Cardiac muscle cell (in vitro differentiated cells and primary cell): ENCODE data around the gene TAL1. TPM values are rescaled to one million over a fixed set of nuclear protein-coding genes. Genes with fewer than 3 reads are reported as not detected.

ENCODE experiments used
- DNase-seq, 2 donors: peaks; one replicate each; pipeline versions ENCODE4 v3.0.0 to v3.0.0-alpha.2; 2010 to 2017; ENCODE audit warnings: low read depth in 1 of 2, low spot score in 1 of 2
- H3K27ac ChIP-seq: fragments of 200-600 bp; sonication (generic); 2 replicates; pipeline ENCODE4 v1.5.1; 2016
- H3K27me3 ChIP-seq: fragments of 200-600 bp; sonication (generic); 2 replicates; pipeline ENCODE4 v1.6.0; 2016; ENCODE audit warnings: control low read depth
- H3K36me3 ChIP-seq: fragments of 200-600 bp; sonication (generic); 2 replicates; pipeline ENCODE4 v1.5.1; 2016; ENCODE audit warnings: control low read depth
- H3K4me1 ChIP-seq: fragments of 200-600 bp; sonication (generic); 2 replicates; pipeline ENCODE4 v1.8.1; 2017; ENCODE audit warnings: low read depth, mild to moderate bottlenecking, mixed run types
- H3K4me3 ChIP-seq: fragments of 200-600 bp; sonication (generic); 2 replicates; pipeline ENCODE4 v1.5.1; 2016; ENCODE audit warnings: mild to moderate bottlenecking
- H3K9me3 ChIP-seq: fragments of 200-600 bp; sonication (generic); 2 replicates; pipeline ENCODE4 v1.5.1; 2017; ENCODE audit warnings: low read depth, mild to moderate bottlenecking, control low read depth
- polyA plus RNA-seq: library from polyadenylated mRNA; unstranded; fragments of >200 nt; fragmentation: Nextera tagmentation; extraction: Ambion mirVana; gene quantifications from 2 replicates; pipeline ENCODE4 v1.2.1, GENCODE V29; 2016
- total RNA-seq: library from RNA; depleted of rRNA; stranded (reverse); fragments of >200 nt; gene quantifications from 2 replicates; pipeline ENCODE4 v1.2.3, GENCODE V29; 2016
- TF ChIP-seq, protein P1 (sequence below): IDR thresholded peaks from 2 replicates; pipeline ENCODE4 v1.5.1; 2012; ENCODE audit warnings: low read depth, mild to moderate bottlenecking, low read length

TAL1 gene
- total and polyA plus RNA-seq, 2 experiments from 2014 or later: 0.30 to 0.32 TPM

- H3K9me3 ChIP-seq: no peaks in the 10 kb centered on the region
- TF ChIP-seq, protein P1, sequence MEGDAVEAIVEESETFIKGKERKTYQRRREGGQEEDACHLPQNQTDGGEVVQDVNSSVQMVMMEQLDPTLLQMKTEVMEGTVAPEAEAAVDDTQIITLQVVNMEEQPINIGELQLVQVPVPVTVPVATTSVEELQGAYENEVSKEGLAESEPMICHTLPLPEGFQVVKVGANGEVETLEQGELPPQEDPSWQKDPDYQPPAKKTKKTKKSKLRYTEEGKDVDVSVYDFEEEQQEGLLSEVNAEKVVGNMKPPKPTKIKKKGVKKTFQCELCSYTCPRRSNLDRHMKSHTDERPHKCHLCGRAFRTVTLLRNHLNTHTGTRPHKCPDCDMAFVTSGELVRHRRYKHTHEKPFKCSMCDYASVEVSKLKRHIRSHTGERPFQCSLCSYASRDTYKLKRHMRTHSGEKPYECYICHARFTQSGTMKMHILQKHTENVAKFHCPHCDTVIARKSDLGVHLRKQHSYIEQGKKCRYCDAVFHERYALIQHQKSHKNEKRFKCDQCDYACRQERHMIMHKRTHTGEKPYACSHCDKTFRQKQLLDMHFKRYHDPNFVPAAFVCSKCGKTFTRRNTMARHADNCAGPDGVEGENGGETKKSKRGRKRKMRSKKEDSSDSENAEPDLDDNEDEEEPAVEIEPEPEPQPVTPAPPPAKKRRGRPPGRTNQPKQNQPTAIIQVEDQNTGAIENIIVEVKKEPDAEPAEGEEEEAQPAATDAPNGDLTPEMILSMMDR: no peak
- H3K36me3 ChIP-seq: no peaks in the 10 kb centered on the region
- no peak overlapping the region for H3K27ac ChIP-seq
- DNase-seq: no peak
- peaks cover 65% of the 10 kb centered on the region for H3K27me3 ChIP-seq
- no peak overlapping the region for H3K4me3 ChIP-seq
- no peaks in the 10 kb centered on the region for H3K4me1 ChIP-seq
These were observed 13.0 kb downstream of the TAL1 start for GRCh38 chr1:47219001-47219400.

- no peak overlapping the region for H3K27ac ChIP-seq
- H3K36me3 ChIP-seq: no peaks in the 10 kb centered on the region
- no peak overlapping the region for H3K4me3 ChIP-seq
- TF ChIP-seq, protein P1: no peak
- H3K9me3 ChIP-seq: no peaks in the 10 kb centered on the region
- no peak for DNase-seq
- no peaks in the 10 kb centered on the region for H3K4me1 ChIP-seq
- peaks cover 43% of the 10 kb centered on the region for H3K27me3 ChIP-seq
These were observed 15.6 kb downstream of the TAL1 start for GRCh38 chr1:47216278-47217059.

DNA sequence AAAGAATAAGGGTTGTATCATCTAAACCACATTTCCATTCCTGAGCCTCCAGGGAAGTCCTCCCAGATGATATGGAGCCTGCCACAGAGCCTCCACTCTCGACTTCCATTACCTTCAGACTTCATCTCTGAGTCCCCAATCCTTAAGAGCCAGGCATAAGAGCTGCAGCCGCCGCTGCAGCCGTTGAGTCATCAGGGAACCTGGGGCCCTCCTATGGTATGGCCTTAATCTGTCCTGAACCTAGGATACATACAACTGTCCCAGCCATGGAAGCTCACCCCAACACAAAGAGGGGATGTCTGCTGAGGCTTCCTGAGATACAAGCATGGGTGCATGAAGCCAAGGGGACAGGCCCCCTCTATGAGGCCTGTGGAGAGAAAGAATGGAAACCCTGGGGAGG lies 16.3 kb downstream of the TAL1 start:
- TF ChIP-seq, protein P1: no peak
- Histone ChIP-seq H3K4me1 (no peaks in the 10 kb centered on the region), H3K9me3 (no peaks in the 10 kb centered on the region), H3K27ac (no peak overlapping the region), H3K27me3 (peaks cover 35% of the 10 kb centered on the region), H3K4me3 (no peak overlapping the region), H3K36me3 (no peaks in the 10 kb centered on the region)
- DNase-seq: no peak

- Histone ChIP-seq H3K27ac (no peak overlapping the region), H3K27me3 (peaks cover 26% of the 10 kb centered on the region), H3K9me3 (no peaks in the 10 kb centered on the region), H3K36me3 (no peaks in the 10 kb centered on the region), H3K4me3 (no peak overlapping the region), H3K4me1 (no peaks in the 10 kb centered on the region)
- TF ChIP-seq, protein P1: no peak
- DNase-seq: no peak
These were observed 17.5 kb downstream of the TAL1 start for GRCh38 chr1:47214549-47214948.

DNA sequence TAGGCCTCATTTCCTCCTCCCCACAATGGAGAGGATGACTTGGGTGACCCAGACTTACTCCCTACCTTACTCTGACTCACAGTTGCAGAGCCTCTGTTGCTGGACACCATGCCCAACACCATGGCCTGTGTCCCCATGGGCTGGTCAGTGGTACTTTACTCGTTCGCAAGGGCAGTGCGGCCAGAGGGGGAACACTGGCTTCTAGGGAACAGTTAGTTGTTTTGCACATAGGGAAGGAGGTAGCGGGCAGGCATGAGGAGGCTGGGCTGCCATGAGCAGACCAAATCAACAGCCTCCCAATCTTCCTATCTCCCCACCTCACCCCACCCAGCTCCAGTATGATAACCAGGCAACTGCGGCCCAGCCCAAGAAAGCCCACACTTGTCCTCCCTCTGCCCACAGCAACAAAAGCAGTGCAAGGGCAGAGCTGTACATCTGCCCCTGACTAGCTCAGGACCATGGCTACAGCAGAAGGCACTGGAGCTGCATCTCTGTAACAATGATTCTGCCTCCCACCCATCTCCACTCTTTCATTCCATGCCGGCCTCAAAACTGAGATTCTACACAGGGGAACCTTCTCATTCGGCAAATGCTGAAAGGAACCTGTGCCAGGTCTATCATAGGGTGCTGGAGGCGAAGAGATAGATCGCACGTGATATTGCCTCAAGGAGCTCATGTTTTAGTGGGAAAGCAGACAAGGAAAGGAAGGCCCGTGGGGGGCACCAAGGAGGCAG lies 18.6 kb downstream of the TAL1 start:
- H3K27ac ChIP-seq: no peak overlapping the region
- TF ChIP-seq, protein P1: no peak

More for the DNA sequence above, 18.6 kb downstream of the TAL1 start:
- Histone ChIP-seq H3K9me3 (no peaks in the 10 kb centered on the region), H3K4me3 (no peak overlapping the region), H3K36me3 (no peaks in the 10 kb centered on the region), H3K27me3 (peaks cover 27% of the 10 kb centered on the region), H3K4me1 (no peaks in the 10 kb centered on the region)
- DNase-seq: no peak
